NOMO-1 (cell line): ENCODE data around the gene GALNT12.

Source experiments
- DNase-seq, 2 experiments: peaks; one replicate each; lab custom pipeline; 2025; ENCODE audit not compliant: unreplicated experiment in 2 of 2; lab: John Stamatoyannopoulos, UW

GALNT12 gene

GRCh38 chr9:98855592-98855991 lies 48.1 kb downstream of the GALNT12 start:
- no peak for DNase-seq

GRCh38 chr9:98856982-98857381 lies 49.5 kb downstream of the GALNT12 start:
- DNase-seq, result no peak

GRCh38 chr9:98859941-98860340 lies 52.5 kb downstream of the GALNT12 start:
- no peak for DNase-seq

GRCh38 chr9:98860871-98861293 lies 53.4 kb downstream of the GALNT12 start:
- DNase-seq, result peak in 1 of 2 experiments; percentile 12

GRCh38 chr9:98861781-98862504 lies 54.5 kb downstream of the GALNT12 start:
- peak; percentile 79 to 93 for DNase-seq

- no peak for DNase-seq
Observed at GRCh38 chr9:98862936-98863335, 55.5 kb downstream of the GALNT12 start.

- DNase-seq, result no peak
Observed at GRCh38 chr9:98864281-98865174, 57.1 kb downstream of the GALNT12 start.

GRCh38 chr9:98865284-98865875 lies 57.9 kb downstream of the GALNT12 start:
- DNase-seq, result no peak

GRCh38 chr9:98866435-98867102 lies 59.1 kb downstream of the GALNT12 start:
- no peak for DNase-seq

- DNase-seq, result no peak
Observed at GRCh38 chr9:98867103-98867428, 59.6 kb downstream of the GALNT12 start.

GRCh38 chr9:98867429-98868168 lies 60.1 kb downstream of the GALNT12 start:
- DNase-seq, result peak; percentile 63 to 66

- DNase-seq, result no peak
Observed at GRCh38 chr9:98869078-98869745, 61.7 kb downstream of the GALNT12 start.

- no peak for DNase-seq
Observed at GRCh38 chr9:98869866-98870265, 62.4 kb downstream of the GALNT12 start.

GRCh38 chr9:98870782-98871557 lies 63.5 kb downstream of the GALNT12 start:
- no peak for DNase-seq

- DNase-seq, result no peak
Observed at GRCh38 chr9:98871558-98872065, 64.1 kb downstream of the GALNT12 start.

GRCh38 chr9:98873526-98873925 lies 66.1 kb downstream of the GALNT12 start:
- DNase-seq, result no peak

GRCh38 chr9:98873951-98874371 lies 66.5 kb downstream of the GALNT12 start:
- no peak for DNase-seq

GRCh38 chr9:98874721-98875255 lies 67.3 kb downstream of the GALNT12 start:
- DNase-seq, result no peak

GRCh38 chr9:98875536-98875935 lies 68.1 kb downstream of the GALNT12 start:
- no peak for DNase-seq
